T-helper 9 cell (primary cell): ENCODE results near the gene FOXP1.

Experiments used
- DNase-seq: peaks from one replicate; pipeline ENCODE4 v3.0.0-alpha.2; 2020

Gene FOXP1

DNA sequence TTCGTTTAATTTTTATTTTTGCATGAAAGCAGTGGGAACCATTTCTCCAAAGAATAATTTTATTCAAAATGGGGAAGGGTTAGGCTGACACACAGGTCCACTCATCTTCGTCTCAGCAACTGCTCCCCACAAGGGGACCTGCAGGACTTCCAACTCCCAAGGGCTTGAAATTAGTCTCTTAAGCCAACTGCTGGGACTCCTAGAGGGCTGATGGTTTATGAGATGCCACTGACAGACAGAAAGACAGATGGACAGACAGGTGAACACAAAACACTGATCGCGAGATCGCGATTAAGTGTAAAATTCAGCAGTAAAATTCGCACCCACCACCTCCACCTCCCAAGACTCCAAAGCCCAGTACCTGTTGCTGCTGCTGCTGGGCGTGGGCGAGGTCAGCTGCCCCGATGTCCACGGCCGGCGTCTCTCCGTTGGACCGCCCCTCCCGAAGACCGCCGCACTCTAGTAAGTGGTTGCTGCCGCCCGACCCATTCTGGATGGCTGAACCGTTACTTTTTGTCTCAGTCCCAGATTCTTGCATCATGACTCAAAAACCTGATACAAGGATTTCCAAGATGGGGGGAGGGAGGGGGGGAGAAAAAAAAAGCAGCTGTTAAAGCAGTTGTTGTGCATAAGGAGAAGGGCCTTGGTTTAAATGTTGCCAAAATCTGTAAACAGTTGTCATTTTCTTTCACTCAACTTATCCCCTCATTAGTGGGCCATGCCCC is 385.5 kb downstream of the FOXP1 start:
- no peak for DNase-seq

DNA sequence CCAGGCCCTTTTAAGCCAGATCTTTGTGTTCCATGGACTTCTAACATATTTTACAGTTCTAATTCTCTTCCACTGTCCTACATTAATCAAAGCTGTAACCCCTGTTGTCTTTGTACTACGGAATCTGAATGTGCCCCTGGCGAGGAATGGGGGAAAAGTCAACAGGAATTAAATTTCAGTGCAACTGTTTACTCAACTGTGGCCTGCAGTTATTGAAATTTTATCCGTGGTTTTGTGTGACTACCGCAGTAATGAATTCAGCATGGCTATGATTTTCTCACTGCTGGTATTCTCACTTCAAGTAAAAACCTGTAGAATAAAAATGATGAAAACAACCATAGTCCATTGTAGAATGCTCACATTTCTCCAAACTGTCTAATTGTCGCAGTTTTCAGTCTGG is 388.0 kb downstream of the FOXP1 start:
- no peak for DNase-seq

DNA sequence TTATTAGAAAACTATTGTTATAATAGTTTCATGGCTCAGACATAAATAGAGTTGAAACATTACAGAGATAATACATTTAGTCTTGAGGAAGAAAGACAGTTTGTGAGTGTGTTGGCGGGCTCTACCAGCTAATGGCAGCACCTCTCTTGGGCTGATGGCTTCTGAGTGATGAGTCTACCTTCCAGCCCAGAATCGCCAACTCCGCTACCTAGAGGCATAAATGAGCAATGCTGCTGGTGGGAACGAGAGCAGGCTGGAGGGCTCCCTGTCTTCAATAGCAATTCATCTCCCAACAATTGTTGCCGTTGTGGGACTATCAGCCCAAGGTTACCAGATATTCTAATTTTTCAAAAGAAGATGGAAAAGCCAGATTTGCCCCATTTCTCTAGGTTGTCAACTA is 388.7 kb downstream of the FOXP1 start:
- no peak for DNase-seq

DNA sequence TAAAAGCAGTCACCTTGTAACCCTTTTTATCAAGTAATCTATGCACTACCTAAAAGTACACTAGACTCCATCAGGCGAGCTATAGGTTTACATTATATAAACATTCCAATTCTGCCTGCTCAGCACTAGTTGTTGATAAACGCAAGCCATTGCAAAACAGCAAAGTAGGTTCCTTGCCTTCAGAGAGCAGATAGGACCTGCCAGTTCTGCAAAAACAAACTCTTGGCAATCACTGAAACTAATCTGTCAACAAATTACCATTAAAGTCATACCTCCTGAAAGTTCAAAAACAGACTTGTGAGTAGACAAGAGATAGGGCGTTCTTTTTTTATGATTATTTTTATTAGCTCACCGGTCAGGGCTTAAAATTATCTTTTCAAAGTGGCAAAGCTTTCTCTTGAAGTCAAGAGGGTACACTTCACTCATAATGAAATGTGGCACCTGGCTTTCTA is 392.5 kb downstream of the FOXP1 start:
- DNase-seq, result no peak

DNA sequence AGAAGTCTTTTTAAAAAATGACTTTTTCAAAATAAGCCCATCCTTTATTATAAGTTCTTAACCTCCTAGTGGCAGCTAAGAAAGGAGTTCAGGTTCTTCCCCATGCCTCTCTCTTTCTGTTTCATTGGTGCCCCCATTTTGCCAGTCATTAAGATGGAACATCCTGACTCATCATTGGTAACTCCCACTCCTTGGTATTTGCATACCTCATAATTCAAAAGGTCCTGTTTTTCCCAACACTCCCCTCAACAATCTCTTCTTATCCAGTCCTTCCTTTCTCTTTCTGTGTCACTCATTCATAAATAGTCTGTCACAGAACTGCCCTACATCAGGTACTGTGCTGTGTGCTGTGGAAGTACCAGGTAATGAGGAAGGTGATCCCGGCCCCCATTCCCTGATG is 394.0 kb downstream of the FOXP1 start:
- DNase-seq, result no peak

DNA sequence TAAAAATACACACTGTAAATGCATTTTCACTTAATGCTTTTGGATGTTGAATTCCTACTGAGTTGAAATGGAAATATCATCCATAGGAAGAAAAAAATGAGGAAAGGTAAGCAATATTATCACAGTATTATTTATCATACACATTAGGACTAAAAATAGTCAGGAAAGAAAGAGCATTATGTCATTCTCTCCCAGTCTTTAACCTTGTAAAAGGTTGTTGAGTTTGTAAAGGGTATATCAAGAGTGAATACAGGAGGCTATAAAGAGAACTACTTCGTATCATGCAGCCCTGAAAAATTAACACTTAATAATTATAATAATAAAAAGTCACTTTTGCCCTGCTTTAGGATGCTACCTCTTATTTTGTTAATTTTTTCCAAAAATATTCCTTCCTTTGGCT is 395.8 kb downstream of the FOXP1 start:
- no peak for DNase-seq

DNA sequence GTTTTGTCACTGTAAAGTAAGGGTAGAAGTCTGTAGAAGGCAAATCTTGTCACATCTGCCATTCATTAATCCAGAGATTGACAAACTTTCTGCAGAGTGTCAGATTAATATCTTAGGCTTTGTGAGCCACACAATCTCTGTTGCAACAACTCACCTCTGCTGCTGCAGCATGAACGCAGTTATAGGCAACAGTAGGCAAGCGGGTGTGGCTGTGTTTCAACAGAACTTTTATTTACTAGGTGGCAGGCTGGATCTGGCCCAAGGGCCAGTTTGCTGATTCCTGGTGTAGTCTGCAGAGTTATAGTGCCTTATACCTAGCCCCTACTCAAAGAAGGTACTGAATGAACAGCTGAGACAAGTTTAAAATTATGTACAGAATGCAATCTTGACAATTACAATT is 396.7 kb downstream of the FOXP1 start:
- DNase-seq, result no peak

DNA sequence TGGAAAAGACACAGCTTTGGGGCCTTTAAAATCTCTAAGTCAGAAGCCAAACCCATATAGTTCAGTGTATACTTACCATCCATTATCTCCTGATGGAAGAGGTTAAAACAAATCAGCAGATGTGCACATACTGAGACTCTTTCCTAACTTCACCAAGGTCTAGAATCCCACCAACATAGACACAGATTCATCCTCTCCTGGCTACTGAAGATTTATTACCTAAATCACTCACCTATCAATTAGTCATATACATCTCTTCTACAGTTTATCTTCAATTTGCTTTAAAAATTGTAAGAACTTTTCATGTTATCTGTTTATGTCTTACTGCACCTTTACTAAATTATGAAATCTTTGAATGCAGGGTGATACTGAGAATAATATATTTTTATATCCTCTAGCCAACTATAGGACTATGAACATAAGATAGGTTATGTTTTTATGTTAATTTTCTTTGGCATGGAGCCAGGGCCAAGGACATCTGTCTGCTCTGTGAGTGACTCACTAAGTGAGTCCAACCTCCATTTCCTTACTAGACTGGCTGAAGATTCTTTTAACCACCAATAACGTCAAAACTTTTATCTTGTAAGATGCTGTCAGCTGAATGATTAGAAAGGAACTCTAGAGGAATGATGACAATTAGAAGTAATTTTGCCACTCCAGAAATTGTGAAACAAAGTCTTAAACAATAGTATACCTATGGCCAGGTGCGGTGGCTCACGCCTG is 397.6 kb downstream of the FOXP1 start:
- no peak for DNase-seq

DNA sequence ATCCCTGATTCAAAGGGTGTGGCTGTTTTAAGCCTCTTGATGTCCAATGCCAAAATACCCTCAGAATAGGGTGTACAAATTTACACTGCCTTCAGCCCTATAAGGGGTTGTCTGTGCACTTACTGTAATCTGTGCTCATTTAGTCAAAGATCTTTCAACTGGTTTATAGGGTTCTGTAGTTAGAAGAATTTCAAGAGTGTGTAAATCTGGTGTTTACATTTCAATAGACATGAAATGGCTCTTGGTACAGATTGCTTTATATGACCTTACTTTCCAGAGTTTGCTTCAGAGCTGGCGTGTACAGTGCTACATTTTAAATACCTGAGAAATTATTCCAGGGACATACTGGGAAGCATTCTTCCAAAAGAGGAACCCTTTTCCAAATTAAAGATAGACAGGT is 399.3 kb downstream of the FOXP1 start:
- DNase-seq, result no peak

DNA sequence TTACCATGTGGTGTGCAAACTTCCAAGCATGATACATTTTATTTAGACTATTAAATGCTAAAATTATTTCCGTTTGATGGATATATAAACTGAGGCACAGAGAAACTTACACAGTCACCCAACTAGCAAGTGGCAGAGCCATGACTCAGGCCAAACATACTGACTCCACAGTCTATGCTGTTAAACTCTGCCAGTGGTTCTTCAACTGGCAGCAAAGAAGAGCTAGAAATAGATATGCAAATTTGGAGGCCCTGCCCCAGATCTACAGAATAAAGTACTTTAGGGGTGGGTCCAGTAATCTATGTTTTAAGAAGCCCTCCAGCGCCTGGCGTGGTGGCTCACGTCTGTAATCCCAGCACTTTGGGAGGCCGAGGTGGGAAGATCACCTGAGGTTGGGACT is 400.0 kb downstream of the FOXP1 start:
- no peak for DNase-seq

DNA sequence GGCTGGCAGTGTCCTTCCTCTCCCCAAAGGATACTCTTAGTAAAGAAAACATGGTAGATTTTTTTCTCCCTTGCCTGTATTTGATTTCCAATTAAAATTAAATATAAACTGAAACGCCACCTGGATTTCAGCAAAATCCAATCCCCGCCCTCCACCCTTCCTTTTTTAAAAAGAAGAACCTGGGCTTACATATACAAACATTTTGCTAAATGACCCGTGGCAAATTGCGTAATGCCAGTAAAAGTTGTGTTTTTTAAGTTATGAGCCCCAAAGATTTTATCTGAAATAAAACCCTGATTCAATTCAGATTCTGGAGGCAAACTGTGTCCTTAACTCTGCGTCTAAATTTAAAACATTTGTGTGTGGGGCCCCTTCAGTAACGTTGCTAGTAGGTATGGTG is 403.0 kb downstream of the FOXP1 start:
- DNase-seq, result no peak

DNA sequence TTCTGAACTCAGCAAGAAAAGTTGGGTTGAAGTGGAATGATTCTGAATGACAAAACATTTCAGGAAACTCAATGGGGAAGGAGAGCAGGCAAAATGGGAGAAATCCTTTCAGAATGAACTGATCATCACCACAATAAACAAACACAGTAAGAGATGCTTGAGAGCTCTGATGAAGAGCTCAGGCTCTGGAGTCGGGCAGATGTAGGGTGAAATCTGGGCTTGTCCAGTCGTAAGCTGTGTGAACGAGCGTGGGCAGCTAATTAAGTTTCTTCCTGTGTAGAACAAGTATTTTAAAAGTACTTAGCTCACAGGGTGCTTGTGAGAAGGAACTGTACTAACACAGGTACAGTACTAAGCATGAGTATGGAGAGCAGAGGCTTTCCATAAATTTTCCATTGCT is 406.2 kb downstream of the FOXP1 start:
- no peak for DNase-seq

DNA sequence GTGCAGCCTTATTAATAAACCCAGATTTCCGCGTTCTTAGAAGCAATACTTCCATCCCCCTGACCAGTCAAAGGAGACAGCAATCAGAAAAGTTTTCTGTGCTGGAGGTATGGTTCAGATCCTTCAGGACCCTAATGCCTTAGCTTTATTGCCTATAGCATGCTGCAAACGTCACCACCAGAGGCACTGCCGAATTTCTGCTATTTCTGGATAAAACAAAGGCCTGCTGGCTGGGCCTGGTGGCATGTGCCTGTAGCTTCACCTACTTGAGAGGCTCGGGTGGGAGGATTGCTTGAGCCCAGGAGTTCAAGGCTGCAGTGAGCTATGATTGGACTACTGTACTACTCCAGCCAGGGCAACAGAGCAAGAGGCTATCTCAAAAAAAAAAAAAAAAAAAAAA is 407.2 kb downstream of the FOXP1 start:
- DNase-seq, result no peak

DNA sequence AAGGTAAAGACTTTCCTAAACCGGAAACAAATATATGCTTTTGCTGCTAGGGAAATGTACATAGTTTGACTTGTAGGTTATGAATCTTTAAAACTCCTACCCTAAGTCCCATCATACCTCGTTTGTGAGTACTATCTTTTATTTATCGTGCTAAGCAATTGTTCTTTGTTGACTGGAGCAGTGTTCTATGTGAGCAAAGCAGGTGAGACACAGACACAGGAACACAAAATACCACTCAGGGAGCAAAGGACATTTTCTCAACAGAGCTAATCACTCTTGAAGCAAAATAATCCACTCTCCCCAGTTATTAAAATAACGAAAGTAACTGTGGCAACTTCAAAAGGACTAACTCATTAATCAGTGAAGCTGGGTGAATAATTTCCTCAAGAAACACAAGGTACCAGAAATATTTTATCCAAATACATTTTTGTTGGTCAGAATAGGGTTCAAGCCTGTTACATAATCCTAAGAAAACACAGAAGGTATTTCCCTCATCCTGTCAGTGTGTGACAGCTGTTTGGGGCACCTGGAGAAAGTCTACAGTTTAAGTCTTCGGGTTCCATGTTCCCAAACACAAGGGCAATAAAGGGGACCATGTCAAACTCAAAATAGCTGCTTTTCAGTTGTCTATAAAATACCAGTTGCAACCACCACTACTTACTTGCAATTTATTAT is 407.7 kb downstream of the FOXP1 start:
- no peak for DNase-seq

DNA sequence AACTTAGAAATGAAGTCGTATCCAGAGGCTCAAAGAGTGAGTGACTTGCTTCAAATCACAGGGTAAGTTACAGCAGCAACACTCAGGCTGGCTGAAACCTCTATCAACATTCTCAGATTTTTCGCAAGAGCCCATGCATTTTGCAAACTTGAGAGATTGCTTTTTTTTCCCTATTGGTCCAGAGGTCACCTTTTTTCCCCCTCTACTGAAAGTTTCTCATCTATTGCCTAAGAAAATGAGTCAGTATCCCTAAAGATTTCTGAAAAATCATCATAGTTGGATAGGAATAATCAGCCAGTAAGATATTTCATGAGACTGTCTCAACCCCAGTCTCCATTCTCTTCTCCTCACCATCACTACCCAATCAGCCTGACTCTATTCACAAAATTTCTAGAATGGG is 410.6 kb downstream of the FOXP1 start:
- DNase-seq, result no peak

DNA sequence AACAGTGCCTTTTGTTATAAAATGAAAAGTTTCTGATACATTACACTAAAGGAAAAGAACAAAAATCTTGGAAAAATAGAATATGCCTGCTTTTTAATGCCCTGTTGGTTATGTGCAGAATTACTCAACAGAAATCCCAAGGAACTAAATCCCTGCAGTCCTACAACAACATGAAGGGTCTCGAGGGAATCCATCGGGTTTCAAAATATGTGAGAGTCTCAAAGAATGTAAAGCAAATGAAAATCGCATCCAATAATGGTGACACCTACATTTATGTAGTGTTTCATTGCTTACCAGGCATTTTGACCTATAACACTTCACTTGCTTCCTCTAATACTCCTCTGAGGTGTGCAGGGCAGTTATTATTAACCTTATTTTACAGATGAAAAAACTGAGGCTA is 411.3 kb downstream of the FOXP1 start:
- no peak for DNase-seq

DNA sequence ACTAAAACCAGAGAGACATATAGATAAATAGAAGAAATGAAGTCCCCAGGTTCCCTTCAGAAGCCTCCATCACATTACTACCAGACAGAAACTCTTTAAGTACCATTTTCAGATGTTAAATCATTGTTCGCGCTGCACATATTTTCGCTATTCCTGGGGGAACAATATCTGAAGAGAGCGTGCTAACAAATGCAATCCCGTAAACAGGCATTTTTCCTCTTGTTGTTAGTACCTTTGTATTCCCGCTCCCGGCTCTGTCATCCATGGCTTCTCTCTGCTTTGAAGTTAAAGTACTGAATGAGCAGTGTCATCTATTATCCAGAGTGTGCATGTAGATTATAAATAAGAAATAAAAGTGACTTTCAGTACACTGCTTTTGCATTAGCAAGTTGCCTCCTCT is 412.3 kb downstream of the FOXP1 start:
- DNase-seq, result no peak

DNA sequence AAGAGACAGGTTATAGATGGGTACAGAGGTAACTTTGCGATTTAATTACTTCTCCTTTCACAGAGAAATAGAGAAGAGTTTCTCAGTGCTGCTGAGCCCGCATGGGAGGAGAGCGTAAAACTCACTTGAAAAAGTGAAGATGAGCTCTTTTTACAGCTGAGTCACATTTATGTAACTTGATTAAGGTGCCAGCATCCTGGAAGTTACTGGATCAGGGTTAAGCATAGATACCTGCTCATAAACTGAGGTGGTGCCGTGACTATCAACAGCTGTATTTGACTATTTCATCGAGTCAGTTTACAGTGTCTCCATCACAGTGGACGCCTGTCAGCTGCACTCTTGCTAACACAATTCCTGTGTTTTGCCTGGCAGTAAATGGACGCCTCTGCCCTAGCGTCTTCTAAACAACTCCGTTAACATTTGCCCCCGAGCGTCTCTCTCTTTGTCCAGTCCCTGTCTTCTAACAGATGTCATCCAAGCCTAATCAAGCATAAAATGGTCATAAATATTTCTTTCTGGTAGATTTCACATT is 414.6 kb downstream of the FOXP1 start:
- no peak for DNase-seq

DNA sequence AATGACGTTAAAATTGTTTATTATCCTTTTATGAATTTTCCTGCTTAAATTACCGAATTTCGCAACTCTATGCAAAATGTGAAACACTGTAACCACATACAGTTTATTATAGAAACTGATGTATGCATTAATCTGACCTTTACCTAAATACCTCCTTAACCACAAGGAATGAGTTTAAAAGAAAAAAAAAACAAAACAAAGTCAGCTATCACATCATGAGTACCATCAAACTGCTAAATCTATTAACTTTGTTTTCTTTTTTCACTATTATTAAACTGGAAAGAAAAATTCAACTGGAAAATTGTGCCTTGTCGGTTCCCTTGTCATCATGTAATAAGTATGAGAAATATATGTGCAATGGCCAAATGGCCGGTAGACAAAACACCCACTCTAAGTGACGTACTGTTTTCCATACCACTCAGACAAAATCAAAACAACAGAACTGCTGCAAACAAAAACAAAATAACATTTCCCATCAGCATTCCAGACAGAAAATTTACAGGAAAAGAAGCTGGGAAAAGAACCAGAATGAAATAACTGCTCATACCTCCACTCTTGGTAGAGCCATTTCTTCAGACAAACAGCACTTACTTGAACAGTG is 415.3 kb downstream of the FOXP1 start:
- DNase-seq, result no peak

DNA sequence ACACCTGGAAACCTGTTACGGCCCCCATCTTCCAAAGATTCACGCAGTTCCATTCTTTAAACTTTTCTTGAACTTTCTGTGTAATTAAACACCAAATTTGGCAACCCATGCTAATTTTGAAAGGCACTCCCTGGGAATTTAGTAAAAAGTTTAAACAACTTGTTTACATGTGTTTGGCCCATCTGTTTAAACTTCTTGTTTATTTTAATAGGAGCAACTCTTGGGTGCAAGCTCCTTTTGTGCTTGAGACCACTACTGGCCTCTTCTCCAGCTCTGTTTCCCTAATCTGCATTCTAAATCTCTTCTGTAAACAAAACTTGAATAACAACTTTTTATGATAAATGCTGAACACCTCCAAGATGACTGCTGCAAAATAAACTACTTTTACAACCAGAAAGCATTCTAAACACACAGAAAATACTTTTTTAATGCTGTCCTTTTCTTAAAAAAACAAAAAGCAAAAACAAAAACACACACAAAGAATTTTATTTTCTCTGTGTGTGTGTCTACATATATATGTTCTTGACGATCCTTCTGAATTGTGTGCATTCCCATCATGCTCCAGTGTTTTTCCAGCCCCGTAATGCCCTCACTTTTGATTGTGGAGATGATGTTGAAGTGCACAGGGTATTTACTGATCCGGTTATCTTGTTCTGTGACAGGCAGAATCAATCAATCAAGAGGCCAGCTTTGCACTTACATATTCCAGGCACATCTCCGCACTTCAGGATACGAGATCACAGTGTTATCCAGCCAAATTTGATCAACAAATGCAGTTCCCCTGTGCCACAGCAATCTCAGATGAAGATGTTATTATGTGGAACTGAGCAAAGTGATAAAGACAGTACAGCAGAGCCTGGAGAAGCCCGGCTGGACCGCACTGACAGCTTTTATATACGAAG is 416.9 kb downstream of the FOXP1 start:
- DNase-seq, result no peak

DNA sequence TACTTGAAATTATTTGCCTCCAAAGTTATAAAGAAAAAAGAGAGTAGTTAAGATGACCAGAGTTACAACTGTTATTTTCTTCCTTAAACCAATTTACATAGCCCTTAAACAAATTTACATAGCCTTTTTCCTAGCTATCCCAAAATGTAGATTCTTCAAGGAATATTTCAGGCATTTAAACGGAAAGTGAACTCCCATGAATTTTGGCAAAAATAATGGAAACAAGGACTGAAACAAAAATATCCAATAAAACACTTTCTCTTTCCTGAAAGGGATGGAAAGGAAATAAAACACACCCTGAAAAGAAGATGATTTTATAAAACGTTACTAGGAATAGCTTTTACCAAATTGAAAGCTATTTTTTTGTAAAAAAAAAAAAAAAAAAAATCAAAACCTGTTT is 418.6 kb downstream of the FOXP1 start:
- DNase-seq, result no peak

DNA sequence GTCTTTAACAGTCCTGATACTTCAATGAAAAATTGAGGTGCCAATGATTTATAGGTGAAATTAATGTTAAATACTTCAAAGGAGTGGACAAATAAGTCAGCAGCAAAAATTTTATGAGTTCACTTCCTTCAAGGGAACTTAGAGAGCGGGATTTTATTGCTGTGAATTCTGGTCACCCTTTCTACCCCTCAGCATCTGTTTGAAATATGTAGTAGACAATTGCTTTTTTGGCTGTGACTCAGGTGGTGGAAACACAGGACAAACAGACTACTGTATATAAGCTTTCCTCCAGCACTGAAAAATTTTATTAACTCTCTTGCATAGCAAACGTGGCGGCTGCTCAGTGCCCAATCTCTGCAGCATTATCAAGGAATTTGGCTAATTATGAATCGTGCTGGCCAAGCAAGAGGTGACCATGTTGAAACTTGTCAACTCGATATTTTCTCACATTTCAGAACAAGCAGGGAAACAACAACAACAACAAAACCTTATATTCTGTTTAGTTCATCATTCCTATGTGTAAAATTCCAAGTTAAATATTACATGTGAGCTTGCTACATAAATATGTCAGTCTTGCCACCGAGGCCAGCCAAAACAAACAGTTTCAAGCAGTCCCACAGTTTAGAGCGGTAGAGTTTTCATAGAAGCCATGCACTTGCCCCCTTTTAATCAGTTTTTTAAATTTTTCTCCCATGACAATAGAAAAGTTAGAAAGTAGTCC is 420.2 kb downstream of the FOXP1 start:
- DNase-seq, result no peak
